Dermis blood vessel endothelial cell (primary cell): Measurements from ENCODE around the gene AOPEP. TPM values are rescaled to one million over a fixed set of nuclear protein-coding genes. Genes with fewer than 3 reads are reported as not detected.

Experiments used
- DNase-seq: peaks from one replicate; pipeline ENCODE4 v3.0.0; 2010
- total RNA-seq: library from RNA; depleted of rRNA; stranded (reverse); fragments of >200 nt; gene quantifications from 2 replicates; pipeline ENCODE4 v1.2.3, GENCODE V29; 2014

Gene AOPEP
- total RNA-seq, 1 donor from 2014 or later = 77.1 TPM

DNA sequence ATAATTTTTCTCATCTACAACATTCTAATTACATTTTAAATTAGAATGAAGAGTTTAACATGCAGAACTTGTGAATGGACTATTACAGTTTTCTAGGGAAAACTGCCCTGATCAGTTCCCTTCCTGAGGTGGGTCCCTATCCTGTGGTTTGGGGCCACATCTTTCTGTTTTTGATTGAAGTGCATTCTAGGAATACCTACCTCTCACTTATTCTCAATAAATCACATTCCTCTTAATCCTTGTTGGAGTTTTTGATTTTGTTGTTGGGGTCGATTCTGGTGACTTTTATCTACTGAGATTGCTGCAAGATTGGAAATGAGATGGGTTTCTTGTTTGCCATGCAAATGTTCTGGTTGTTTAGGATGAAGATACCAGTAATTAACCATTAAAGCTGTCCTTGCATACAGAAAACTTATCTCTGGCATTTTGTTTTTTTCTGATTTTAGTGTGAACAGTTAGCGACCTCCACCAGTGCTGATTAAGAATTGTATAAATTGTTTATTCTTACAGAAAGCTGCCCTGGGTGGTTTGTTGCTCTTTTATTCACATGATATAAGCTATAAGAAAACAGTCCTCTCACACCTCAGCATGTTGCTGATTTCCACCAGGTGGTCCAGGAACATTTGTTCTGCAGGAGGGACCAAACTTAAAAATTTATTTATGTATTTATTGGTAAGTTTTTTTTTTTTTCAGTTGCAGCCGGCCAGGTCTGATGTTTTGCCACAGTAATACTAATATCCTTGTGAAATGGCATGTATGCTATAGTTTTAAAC lies 321.1 kb downstream of the AOPEP start:
- DNase-seq = no peak

DNA sequence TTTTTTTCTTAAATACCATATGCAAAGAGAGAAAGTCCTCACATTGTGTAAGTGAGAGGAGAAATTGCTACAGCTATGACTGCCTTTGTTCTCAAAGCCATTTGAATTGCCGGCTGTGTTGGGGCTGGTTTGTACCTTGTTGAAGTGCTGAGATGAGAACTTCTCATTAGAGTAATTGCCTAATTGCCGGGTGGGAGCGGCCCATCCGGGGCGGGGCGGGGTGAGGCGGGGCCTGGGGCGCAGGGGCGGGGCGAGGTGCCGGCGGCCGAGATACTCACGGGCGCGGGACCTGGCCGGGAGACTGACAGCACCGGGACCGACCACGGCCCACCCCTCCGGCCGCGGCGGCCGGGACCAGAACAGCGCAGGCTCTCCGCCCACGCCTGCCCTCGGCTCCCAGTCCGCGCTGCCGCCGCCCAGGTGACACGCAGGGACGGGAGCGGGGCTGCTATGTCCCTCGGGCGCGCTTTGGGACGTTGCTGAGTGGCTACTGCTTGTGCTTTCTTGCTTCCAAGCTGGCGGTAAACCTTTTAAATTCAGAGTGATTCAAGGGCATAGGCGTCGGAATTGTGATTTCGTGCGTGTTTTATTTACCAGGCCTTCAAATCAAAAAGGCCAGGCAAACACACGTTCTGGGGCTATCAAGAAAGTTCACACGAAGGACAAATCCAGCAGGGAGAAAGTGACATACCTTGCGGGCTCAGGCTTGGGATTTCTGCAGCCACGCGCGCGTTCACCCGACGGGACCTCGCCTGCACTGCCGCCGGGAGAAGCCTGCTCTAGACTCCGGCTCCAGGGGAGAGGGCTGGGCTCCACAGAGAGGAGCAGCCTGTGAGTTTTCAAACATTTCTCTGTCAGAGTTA lies 322.0 kb downstream of the AOPEP start:
- peak; percentile 56 for DNase-seq

DNA sequence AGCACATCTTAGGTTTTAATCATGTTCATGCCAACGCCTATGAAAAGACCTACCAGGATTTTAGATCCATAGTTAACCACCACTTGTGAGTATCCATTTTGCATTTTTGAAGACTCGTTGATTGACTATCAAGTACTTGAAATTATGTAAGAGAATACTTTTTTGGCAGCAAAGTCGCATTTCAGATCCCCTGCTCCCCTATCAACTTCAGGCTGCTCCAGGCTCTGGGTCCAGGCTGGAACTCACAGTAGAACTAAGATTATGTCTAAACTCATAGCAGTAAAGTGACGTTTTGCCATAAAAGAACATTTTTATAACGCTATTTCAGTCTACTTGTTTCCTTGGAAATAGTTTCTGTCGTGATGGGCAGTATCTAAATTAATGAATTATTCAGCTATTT lies 323.3 kb downstream of the AOPEP start:
- DNase-seq = no peak

DNA sequence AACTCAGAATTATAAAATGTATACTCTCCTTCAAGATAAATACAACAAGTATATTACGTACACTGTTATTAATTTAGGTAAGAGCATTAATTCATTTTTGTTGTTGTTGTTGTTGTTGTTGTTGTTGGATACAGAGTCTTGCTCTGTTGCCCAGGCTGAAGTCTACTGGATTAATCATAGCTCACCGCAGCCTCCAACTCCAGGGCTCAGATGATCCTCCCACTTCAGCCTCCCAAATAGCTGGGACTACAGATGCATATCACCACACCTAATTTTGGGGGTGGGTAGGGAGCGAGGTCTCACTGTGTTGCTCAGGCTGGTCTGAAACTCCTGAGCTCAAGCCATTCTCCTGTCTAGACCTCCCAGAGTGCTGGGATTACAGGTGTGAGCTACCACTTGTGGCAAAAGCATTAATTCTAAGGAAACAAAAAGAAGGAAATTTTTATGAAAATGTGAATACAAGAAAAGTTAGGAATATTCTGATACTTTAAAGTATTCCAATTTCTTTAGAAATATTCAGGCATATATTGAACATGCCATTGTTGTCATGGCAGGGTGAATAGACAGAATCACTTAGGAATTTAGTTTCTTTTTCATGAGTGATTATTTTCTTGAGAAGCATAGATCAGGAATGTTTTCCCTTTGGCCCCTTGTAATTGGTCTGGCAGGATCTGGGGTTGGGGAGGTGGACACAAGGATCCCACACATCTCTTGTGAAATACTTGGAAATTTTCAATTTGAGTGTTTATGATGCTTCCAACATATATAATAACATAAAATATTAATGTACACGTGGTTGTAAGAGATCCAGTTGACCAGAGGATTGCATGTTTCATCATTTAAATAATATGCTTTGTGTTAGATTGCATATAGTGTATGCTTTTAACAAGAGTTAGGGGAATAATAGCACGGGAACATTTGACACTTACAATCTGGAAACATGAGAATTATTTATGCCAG lies 327.4 kb downstream of the AOPEP start:
- no peak for DNase-seq

DNA sequence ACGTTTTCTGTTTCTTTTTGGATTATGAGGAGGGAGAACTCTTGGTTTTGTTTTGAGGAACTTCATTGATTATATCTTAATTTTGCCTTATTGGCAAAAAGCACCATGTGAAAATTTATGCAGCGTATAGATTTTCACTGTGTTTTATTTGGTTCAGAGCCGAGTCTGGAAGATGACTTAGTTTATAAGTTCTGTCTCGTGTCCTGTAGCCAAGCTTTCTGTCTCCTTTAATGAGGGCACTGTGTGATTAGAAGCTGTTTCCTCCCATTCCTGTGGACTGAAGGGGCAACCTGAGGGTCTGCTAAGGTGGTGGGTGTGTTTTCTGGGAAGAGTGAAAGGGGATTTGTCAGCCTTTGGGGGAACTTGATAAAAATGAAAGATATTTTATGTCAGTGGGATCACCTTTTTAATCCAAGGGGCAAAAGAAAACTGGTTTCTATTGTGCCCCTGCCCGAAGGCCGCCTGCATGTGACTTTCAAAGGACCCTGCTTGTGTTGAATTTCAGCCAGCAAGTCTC lies 328.9 kb downstream of the AOPEP start:
- peak; percentile 51 for DNase-seq

DNA sequence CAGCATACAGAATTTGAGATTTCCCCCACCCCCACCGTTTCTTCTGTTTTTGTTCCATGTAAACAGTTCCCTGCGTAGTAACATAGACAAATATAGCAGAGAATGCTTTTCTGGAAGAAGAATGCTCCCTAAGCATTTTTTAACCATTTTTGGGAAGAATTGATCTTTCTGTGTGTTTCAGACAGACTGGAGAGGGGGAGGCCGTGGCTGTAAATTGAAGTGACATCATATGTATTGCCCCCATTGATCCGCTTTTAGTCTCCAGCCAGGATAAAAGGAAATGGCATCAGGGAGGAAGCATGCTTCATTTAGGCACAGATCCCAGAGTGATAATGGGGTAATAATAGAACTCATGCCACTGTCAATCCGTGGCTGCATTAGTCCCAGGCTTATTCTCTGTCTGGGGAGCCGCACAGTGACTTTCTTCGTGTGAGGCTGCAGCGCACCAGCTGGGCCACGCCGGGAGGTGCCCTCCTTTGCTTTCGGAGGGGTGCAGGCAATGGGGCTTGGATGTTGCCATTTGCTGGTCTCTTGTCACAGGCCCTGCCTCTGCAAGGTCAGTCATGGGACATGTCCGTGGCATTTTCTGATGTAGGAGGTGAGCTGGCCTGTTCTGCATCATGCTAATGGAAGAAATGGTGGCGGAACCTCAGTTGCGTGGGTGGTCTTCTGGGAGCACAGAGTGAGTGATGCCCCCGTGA lies 329.5 kb downstream of the AOPEP start:
- peak; percentile 77 for DNase-seq

DNA sequence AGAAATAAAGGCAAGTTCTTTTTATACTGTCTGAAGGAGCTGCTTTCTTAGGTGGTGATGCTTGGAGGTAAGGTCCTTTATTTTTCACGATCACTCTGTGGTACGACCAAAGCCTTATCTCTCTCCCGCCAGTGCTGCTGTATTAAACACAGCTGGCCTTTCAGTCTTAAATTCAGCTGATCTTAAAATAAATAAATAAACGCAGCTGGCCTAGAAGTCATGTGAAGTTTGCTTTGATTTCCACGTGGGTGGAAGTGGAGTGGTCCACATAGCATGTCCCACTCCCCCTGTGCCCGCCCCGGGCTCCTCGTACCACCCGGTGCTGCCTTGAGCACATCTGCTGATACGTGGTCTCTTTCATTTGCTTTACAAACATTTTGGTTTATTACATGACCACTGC lies 330.6 kb downstream of the AOPEP start:
- no peak for DNase-seq

DNA sequence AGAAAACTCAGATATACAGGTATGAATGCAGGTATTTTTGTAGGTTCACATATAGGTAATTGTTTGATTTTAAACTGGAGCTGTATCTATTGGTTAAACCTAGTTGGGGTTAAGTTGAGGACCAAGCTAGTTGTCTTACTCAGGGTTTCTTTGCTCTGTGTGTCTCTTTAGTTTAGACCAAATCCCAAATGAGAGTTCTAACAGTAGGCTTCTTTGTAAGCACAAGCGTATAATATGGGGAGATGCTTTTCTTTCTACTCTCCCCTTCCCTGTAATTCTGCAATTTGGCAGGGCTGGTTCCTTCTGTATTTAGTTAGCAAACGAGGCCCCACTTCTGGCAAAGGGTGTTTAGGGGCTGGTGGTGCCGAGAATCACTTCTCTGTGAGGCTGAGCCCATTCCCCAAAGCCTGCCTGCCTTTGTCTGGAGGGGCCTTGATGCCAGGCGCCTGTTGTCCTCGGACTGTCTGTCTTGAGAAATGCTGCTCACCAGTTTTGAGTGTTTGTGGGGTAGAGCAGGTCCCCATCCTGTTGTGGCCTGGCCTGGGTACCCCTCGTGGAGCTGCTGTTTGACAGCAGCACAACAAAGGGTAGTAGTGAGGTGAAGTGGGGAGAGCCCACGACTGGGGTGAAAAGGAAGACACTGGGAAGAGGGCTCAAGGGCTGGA lies 331.8 kb downstream of the AOPEP start:
- no peak for DNase-seq

DNA sequence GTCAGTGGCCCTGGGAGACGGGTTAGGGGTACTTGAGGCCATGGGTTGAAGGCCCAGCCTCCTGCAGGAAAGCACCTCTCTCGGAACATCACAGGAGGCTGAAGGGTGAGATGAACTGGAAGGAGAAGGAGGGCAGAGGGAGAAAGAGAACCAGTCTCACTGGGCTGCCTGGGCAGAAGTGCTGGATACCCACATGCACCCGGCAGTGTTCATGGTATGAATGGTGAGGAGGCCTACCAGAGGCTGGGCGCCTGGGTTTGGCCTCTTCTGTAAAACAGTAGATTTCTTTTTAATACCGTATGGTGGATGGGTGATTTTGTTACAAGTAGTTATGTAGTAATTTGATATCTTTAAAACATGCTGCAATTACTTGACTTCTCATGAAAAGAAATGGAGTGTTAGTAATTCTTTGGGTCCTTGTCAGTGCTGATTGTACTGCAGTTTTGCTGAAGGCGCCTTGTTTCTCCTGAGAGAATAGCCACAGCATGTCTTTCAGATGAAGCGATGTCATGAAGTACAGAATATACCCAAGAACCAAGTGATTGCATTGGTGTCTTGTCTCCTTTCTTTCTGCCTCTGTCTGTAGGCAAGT lies 332.4 kb downstream of the AOPEP start:
- no peak for DNase-seq

DNA sequence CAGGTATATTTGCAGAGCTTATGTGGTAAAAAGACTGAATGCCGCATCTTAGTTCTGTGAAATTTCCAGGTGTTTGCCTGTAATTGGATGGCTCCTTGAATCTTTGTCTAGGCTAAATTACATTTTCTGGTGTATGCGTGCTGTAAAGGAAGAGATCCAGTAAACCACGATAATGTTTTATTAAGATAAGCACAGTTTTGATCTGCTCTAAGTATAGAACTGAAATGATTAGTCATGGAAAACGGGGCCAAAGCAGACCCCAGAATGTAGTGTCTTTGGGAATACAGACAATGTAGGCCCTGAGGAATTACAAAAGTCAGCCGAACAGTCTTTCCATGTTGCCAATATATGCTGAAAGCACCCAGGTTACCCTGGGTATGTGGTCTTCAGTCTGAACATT lies 333.7 kb downstream of the AOPEP start:
- DNase-seq = no peak

DNA sequence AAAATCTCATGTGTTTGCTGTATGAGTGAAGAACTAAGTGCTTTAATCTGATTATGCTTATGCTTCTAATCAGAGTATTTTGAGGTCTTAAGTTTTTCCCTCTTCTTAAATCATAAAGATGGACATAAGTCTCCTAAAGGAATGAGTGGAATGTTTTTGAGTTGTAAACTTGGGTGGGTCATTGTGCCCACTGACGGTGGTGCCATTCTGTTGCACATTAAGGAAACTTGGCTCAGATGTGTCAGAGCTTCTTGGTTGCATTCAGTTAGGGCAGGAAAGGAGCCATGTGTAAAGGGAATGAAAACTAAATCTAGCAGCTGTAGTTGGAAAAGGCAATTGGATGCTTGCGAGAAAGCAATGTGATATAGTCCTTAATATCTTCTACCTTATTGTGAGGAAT lies 334.4 kb downstream of the AOPEP start:
- no peak for DNase-seq

DNA sequence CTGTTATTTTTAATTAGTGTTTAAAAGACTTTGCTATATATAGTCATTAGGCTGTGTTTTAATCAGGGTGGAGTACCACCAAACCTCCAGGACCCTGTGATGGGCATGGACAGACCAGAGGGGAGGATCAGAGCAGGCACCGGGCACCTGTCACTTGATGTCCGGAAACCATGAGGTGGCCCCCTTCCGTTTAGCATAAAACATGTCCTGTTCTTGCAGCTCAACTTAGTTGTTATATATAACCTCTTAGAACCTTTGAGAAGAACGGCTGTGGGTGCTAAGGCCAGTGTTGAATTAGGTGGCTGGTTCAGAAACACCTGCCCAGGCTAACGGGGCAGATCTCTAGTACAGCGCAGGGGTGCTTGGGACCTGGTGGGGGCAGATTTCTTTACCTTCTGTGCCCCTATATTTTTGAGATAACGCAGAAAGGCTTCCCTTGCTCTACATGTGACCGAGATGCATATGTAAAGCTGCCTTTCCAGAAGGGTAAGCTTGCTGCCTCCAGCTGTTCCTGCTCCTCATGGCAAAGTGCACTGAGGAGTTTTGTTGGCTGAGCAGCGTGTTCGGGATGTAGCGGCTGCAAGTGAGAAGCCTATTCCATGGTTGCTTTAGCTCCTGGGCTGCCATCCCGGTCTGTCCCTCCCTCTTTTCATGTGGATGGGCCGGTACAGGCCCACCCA lies 335.6 kb downstream of the AOPEP start:
- peak; percentile 34 for DNase-seq

DNA sequence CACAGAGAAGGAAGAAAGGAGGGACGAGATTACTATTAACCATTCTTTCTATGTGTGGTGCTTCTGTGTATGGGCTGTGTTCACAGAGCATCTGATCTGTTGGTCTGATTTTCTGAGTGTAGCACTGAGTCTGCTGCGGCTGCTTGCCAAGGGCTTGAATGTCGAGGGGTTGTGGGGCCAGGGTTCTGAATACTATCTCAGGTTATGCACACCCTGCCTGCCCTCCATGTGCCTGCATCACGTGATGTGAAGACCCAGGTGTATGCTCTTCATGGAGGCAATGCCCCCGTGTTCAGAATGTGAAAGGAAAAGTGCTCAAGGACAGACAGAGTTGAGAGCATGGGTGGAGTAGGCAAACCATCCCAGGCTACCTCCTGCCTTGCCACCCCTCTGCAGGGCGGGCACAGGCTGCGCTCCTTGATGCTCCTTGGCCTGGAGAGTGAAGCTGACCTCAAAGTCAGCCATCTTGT lies 336.1 kb downstream of the AOPEP start:
- DNase-seq = no peak

DNA sequence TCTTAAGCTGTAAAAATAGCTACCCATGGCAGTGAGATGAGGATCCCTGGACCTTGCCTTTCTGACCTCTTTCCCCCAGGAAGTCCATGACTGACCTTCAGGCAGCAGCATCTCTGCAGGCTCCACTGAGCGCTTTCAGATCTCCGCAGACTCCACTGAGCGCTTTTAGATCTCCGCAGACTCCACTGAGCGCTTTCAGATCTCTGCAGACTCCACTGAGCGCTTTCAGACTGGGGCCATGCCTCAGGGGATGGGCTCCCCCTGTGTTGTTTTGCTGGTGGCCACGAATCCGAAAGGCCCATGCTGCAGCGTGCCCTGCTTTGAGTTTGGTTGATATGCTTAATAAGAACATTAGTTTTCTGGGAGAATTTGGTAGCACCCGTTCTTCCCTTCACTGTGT lies 336.8 kb downstream of the AOPEP start:
- DNase-seq = no peak

DNA sequence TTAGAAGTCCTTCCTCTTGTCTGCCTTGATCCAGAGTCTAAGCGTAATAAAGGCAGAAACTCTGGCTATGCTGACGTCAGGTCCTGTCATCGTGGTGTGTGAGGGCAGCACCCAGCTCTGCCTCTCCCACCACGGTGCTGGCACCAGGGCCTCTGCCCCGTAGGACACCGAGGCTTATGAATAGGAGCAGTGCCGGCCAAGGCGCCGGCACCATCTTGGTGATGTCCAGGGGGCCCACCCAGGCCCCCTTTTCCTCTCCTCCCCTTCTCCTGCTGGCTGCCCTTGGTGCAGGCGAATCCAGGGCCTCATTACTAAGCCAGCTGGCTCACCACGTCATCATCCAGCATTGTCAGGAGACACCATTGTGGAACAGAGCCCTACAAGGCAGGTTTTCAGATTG lies 338.7 kb downstream of the AOPEP start:
- no peak for DNase-seq

DNA sequence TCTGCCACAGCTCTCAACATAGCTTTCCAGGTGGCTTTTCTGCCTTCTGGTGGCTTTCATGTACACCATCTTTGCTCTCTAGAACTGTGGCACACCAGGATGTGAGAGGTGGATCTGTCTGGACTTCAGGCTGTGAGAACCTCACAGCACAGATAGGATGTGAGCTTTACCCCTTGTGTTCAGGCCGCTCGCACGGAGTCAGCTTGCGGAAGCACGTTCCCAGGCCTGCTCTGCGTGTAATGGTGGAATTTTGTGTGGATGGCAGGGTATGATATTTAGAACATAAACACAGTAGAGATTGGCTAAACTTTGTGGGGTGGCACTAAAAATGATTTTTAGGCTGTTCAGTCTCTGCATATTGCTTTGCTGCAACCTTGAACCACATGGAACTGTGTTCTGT lies 340.6 kb downstream of the AOPEP start:
- DNase-seq = no peak

DNA sequence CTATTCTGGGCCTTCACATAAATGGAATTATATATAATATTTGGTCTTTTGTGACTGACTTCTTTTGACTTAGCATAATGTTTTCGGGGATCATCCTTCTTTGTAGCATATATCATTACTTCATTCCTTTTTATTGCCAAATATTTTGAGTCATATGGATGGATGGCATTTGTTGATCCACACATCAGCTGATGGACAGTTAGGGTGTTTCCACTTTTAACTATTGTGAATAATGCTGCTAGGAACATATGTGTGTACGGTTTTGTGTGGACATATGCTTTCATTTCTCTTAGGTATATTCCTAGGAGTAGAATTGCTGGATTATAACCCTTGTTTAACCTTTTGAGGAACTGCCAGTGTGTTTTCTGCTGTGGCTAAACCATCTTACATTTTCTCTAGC lies 341.4 kb downstream of the AOPEP start:
- no peak for DNase-seq

DNA sequence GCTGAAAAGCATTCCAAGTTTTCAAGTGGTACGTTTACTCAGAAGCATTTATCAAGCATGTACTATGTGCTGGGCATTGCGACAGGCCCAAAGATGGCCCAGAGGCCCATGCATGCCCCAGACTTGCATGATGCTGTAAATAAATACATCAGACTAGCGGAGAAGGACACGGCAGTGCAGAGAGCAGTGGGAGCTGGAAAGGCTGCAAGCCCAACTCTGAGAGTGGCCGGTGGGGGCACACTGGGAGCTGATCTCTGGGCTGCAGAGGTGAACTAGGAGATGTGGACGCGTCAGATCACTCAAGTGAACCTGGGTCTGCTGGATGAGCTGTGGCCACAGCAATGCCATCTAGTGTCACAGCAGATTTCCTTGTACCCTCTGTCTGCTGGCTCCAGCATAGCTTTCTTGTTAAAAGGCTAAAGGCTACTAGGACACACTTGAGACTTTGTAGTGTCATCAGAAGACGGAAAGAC lies 344.1 kb downstream of the AOPEP start:
- no peak for DNase-seq

DNA sequence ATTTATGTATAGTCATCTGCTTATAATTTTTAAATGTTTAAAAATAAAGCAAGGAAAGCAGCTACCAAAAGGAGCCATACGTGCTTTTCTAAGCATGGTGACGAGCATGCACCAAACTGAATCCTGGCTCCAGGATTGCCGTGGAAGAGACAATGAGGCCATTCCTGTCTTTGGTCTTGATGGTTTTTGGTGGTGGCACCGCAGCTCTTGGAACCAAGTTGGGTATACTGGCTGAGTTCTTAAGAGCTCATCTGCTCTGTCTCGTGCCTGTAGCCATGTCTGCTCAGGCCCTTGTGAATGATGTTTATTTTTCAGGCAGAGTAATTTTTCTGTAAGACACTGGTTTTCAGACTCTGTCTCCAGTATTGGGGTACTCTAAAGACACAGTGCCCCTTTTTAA lies 345.0 kb downstream of the AOPEP start:
- no peak for DNase-seq

DNA sequence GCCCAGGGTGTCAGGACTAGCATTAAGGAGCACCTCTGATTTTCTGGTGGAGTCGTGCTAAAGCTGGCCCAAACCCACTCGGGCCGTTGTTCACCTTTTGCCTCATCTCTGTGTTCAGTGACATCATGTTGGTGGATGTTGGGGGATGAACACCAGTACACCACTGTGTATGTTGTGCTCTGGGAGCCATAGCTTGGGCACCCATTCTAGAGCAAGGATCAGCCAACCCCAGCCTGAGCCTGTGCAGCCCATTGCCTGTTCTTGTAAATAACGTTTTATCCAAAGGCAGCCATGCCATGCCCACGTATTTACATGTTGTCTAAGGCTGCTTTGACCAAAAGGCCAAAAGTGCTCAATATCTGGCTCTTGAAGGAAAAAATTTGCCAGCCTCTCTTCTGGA lies 345.4 kb downstream of the AOPEP start:
- no peak for DNase-seq
